Tongue (tissue), 2 donors: ENCODE measurements around the gene DTWD2. TPM values are rescaled to one million over a fixed set of nuclear protein-coding genes. Genes with fewer than 3 reads are reported as not detected.
"Not testable (repeated sequence)": the region's sequence is repeated elsewhere in the genome, so short reads cannot be mapped to it uniquely, and the experiment has no call there.

ENCODE experiments used
- DNase-seq: peaks from one replicate; pipeline ENCODE4 v3.0.0-alpha.2; 2015
- total RNA-seq: library from RNA; depleted of rRNA; stranded (reverse); fragments of >200 nt; gene quantifications from one replicate; pipeline ENCODE4 v1.2.3, GENCODE V29; 2014

DTWD2 gene
- total RNA-seq, 1 donor from 2014 or later = 14.8 TPM

DNA sequence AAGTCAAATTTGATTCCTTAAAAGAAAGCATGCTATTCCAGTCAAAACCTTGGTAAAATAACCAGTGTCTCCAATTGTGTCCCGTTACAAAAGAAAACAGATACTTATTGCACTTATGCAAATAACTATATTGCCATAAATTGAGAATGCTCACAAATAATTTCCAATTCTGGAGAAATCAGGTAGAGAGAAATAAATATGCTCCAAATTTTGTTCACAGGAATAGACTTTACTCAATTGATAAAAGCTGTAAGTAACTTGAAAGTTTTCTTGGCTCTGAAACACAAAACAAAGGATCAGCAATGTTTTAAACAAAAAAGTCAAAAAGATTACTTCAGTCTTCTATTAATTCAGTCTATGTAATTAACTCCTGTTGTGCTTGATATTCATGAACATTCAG lies 7.8 kb upstream of the DTWD2 start:
- no peak for DNase-seq

DNA sequence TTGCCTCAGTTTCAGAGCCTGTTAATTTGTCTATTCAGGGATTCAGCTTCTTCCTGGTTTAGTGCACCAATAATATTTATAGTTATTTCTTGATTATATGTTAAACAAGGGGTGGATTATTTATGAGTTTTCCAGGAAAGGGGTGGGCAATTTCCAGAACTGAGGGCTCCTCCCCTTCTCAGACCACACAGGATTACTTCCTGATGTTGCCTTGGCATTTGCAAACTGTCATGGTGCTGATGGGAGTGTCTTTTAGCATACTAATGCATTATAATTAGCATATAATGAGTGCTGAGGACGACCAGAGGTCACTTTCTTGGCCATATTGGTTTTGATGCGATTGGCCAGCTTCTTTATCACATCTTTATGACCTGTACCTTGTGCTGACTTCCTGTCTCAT lies 6.2 kb upstream of the DTWD2 start:
- no peak for DNase-seq

DNA sequence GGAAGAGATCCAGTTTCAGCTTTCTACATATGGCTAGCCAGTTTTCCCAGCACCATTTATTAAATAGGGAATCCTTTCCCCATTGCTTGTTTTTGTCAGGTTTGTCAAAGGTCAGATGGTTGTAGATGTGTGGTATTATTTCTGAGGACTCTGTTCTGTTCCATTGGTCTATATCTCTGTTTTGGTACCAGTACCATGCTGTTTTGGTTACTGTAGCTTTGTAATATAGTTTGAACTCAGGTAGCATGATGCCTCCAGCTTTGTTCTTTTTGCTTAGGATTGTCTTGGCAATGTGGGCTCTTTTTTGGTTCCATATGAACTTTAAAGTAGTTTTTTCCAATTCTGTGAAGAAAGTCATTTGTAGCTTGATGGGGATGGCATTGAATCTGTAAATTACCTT lies 4.8 kb upstream of the DTWD2 start:
- DNase-seq = not testable (repeated sequence)

GRCh38 chr5:118992055-118992454 lies 3.7 kb upstream of the DTWD2 start:
- not testable (repeated sequence) for DNase-seq

GRCh38 chr5:118990582-118990981 lies 2.2 kb upstream of the DTWD2 start:
- no peak for DNase-seq

GRCh38 chr5:118989816-118990215 lies 1.5 kb upstream of the DTWD2 start:
- DNase-seq = no peak

DNA sequence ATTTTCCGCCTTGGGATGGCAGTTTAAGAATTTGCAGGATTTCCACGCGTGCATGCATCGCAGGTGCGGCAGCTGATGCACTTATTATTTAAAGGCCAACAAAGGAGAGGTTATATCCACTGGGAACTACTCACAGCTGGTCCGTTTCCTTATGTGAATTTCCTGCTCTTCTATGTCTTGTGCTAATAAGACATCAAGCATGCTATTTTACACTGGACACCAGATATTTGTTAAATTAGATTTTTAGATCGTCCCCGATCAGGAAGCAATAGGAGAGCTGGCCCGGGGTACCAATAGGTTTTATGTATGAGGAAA lies 476 bp upstream of the DTWD2 start:
- no peak for DNase-seq

- no peak for DNase-seq
Observed at GRCh38 chr5:118984602-118985001, 3.7 kb downstream of the DTWD2 start.

DNA sequence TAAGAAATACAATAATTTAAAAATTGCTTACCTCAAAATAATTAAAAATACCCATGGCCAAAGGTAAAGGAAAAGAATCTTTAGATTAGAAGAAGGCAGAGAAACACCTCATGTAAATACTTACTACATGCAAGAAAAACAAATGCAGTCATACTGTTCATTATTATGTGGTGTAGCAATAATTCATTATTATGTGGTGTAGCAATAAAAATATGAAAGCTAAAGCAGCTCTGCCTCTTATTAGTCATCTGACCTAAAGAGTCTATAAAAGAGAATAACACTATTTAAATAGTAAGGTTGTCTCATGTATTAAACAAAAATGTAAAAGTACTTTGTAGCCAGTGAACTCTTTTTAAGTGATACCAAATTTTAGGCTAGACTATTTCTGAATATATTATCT lies 6.6 kb downstream of the DTWD2 start:
- DNase-seq = no peak

DNA sequence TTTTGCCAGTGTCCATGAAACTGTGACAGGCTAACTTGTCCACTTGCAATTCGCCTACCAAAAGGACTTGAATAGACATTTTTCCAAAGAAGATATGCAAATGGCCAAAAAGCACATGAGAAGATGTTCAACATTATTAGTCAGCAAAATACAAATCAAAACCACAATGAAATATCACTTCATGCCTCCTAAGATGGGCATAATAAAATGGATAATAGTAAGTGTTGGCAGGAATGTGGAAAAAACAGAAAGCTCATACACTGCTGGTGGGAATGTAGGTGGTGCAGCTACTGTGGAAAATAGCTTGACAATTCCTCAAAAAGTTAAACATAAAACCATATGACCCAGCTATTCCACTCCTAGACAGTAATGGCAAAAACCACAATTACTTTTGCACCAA lies 7.9 kb downstream of the DTWD2 start:
- no peak for DNase-seq

- DNase-seq = no peak
Observed at GRCh38 chr5:118980017-118980416, 8.3 kb downstream of the DTWD2 start.

GRCh38 chr5:118973779-118974445 lies 14.4 kb downstream of the DTWD2 start:
- not testable (repeated sequence) for DNase-seq

GRCh38 chr5:118968925-118969375 lies 19.4 kb downstream of the DTWD2 start:
- peak; percentile 21 for DNase-seq

DNA sequence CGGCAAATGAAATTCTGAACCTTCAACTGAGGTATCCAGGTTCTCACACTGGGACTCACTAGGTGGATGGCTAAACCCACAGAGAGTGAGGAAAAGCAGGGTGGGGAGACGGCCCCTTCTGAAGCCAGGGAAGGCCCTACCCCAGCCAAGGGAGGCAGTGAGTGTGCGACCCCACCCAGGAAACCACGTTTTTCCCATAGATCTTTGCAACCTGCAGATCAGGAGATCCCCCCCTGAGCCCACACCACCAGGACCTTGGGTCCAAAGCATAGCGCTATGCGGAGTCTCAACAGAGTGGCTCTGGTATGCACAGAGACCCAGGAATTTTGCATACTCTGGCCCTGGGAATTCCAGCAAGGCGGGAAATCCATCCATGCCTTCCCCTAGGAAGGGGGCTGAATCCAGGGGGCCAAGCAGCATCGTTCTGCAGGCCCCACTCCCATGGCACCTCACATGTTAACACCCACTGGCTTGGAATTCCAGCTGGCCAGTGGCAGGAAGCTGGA lies 19.9 kb downstream of the DTWD2 start:
- no peak for DNase-seq

DNA sequence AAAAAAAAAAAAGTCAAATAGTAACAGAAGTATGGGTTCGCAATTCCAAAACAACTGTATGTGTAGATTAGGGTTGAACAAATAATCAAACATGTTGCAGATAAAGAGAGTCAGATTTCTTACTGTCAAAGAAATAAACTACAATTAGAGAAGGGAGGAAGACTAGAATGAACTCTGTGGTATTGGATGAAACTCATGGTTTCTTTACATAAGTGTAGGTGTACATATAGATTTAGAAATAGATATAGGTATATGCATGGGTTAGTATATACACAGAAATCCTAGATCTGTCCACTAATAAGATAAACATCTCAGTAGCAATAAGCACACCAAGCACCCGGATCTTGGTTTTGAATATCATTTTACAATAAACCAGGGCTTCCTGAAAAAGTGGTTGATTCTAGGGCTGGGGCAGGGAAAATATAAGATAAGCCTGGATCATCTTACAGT lies 21.3 kb downstream of the DTWD2 start:
- DNase-seq = no peak

DNA sequence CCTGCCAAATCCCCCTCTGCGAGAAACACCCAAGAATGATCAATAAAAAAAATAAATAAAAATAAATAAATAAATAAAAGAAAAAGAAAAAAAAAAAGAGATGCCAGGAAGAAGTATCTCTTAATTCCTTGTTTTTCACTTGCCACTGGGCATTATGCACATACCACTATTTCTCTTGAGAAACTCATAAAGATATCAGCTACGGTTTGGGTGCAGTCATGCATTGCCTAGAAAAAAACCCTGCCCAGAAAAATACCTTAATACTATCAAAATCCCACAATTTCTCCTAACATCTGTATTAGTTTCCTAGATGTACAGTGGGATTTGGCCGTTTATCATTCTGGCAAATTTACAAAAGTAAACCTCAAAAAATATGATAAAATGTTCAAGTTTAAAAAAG lies 22.5 kb downstream of the DTWD2 start:
- DNase-seq = no peak

DNA sequence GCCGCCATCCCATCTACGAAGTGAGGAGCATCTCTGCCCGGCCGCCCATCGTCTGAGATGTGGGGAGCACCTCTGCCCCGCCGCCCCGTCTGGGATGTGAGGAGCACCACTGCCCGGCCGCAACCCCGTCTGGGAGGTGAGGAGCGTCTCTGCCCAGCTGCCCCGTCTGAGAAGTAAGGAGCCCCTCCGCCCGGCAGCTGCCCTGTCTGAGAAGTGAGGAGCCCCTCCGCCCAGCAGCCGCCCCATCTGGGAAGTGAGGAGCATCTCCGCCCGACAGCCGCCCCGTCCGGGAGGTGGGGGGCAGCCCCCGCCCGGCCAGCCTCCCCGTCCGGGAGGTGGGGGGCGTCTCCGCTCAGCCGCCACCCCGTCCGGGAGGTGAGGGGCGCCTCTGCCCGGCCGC lies 23.4 kb downstream of the DTWD2 start:
- not testable (repeated sequence) for DNase-seq

DNA sequence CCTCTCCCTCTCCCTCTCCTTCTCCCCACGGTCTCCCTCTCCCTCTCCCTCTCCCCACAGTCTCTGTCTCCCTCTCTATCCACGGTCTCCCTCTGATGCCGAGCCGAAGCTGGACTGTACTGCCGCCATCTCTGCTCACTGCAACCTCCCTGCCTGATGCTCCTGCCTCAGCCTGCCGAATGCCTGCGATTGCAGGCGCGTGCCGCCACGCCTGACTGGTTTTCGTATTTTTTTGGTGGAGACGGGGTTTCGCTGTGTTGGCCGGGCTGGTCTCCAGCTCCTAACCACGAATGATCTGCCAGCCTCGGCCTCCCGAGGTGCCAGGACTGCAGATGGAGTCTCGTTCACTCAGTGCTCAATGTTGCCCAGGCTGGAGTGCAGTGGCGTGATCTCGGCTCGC lies 24.0 kb downstream of the DTWD2 start:
- not testable (repeated sequence) for DNase-seq

DNA sequence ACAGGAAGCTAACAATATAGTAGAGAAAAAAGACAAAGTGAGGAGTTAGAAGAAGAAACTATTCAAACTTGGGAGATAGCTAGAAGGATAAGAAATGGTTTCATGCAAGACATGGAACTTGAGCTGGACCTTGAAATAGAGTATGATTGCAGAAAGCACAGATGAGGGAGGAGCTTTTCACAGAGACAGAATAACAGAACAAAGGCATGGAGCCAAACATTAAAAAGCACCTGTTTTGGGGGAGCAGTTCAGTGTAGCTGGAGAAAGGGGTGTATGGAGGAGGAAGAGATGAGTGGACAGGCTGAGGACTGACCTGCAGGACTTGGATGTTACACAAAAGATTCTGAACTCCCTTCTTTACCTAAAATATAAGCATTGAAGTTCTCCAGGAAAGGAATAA lies 25.2 kb downstream of the DTWD2 start:
- no peak for DNase-seq

DNA sequence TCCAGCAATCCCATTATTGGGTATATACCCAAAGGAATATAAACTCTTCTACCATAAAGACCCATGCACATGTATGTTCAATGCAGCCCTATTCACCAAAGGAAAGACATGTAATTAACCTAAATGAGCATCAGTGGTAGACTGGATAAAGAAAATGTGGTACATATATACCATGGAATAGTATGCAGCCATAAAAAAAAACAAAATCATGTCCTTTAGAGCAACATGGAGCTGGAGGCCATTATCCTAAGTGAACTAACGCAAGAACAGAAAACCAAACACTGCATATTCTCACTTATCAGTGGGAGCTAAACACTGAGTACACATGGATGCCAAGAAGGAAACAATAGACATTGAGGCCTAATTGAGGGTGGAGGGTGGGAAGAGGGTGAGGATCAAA lies 27.8 kb downstream of the DTWD2 start:
- no peak for DNase-seq

GRCh38 chr5:118956727-118957126 lies 31.6 kb downstream of the DTWD2 start:
- peak; percentile 50 for DNase-seq

DNA sequence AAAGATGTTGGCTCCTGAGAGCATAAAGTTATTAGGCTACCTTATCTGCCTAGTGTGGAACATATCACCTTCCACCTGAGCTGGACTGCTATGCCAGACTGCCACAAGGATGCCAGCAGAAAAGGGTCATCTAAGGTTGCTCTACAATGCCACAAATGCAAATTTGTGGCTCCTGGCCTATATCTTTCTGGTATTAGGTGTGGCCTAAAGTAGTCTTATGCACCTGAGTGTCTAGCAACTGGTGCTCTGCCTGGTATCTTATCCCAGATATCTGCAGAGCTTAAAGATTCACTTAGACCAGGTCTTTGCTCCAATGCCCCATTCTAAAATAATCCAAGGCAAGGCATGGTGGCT lies 34.7 kb downstream of the DTWD2 start:
- no peak for DNase-seq

- no peak for DNase-seq
Observed at GRCh38 chr5:118952992-118953651, 35.2 kb downstream of the DTWD2 start.

- not testable (repeated sequence) for DNase-seq
Observed at GRCh38 chr5:118952306-118952705, 36.0 kb downstream of the DTWD2 start.
